HG03354 (cell line): ENCODE data around the gene RGS14.
"Not testable (repeated sequence)": the region's sequence is repeated elsewhere in the genome, so short reads cannot be mapped to it uniquely, and the experiment has no call there.

ENCODE experiments used
- ATAC-seq: cut with Tn5 transposase; IDR thresholded peaks from one replicate; pipeline ENCODE4 v1.9.1; 2021; ENCODE audit warnings: mild to moderate bottlenecking; ENCODE audit not compliant: unreplicated experiment, poor library complexity, severe bottlenecking

RGS14 gene

GRCh38 chr5:177372910-177373309, 15.2 kb downstream of the RGS14 start:
- no peak for ATAC-seq

- no peak for ATAC-seq
These were observed 16.1 kb downstream of the RGS14 start for GRCh38 chr5:177373806-177374205.

- no peak for ATAC-seq
These were observed 16.5 kb downstream of the RGS14 start for GRCh38 chr5:177374211-177374610.

- ATAC-seq, result not testable (repeated sequence)
These were observed 17.8 kb downstream of the RGS14 start for GRCh38 chr5:177375516-177375915.

GRCh38 chr5:177376107-177376506, 18.4 kb downstream of the RGS14 start:
- ATAC-seq, result no peak

GRCh38 chr5:177377851-177378776, 20.4 kb downstream of the RGS14 start:
- no peak for ATAC-seq

GRCh38 chr5:177378884-177379883, 21.5 kb downstream of the RGS14 start:
- ATAC-seq, result peak; percentile 74

GRCh38 chr5:177380805-177381126, 23.0 kb downstream of the RGS14 start:
- no peak for ATAC-seq

GRCh38 chr5:177382423-177383029, 24.8 kb downstream of the RGS14 start:
- no peak for ATAC-seq

GRCh38 chr5:177383181-177383580, 25.5 kb downstream of the RGS14 start:
- no peak for ATAC-seq

- no peak for ATAC-seq
These were observed 26.4 kb downstream of the RGS14 start, which contains the start of gene SLC34A1 for GRCh38 chr5:177384134-177384533. SLC34A1 (plus strand) TSS chr5:177384434; CDS start chr5:177385742, 1,308 bp downstream.

GRCh38 chr5:177385720-177386119, 28.0 kb downstream of the RGS14 start:
- no peak for ATAC-seq

- no peak for ATAC-seq
These were observed 28.8 kb downstream of the RGS14 start for GRCh38 chr5:177386542-177386941.

GRCh38 chr5:177387405-177387804, 29.7 kb downstream of the RGS14 start:
- ATAC-seq, result no peak

GRCh38 chr5:177388521-177389052, 30.9 kb downstream of the RGS14 start:
- no peak for ATAC-seq

GRCh38 chr5:177389241-177390169, 31.8 kb downstream of the RGS14 start:
- ATAC-seq, result no peak

GRCh38 chr5:177390363-177391300, 32.9 kb downstream of the RGS14 start:
- peak; percentile 80 for ATAC-seq

GRCh38 chr5:177392765-177393164, 35.0 kb downstream of the RGS14 start:
- no peak for ATAC-seq
